Naive B cell (primary cell): ENCODE measurements around the gene CLOCK. TPM values are rescaled to one million over a fixed set of nuclear protein-coding genes. Genes with fewer than 3 reads are reported as not detected.

ENCODE experiments used
- polyA plus RNA-seq, 6 donors: library from polyadenylated mRNA; unstranded; fragments of 300-500 nt; fragmentation: Illumina TruSeq; gene quantifications; one replicate each; pipeline ENCODE4 v1.2.3, GENCODE V29; 2021; ENCODE audit warnings: low read depth in 6 of 6

The CLOCK gene
- polyA plus RNA-seq, 6 donors from 2014 or later, result 1.3 to 6.0 (median 4.7) TPM

Other genes starting within 250 kb of the CLOCK start
- 1 to 10 TPM; 3.9 to 9.6 (median 5.5) TPM for gene SRD5A3, start 200.7 kb downstream of the CLOCK start, polyA plus RNA-seq
- 10 to 100 TPM; 38.0 to 67.3 (median 51.7) TPM for gene TMEM165, start 151.0 kb downstream of the CLOCK start, polyA plus RNA-seq
- not detected for gene PDCL2, start 45.3 kb upstream of the CLOCK start, polyA plus RNA-seq
- not detected for gene NMU, start 89.4 kb upstream of the CLOCK start, polyA plus RNA-seq